Measurements from ENCODE around the gene CITED4. TPM values are rescaled to one million over a fixed set of nuclear protein-coding genes. Genes with fewer than 3 reads are reported as not detected.

Gene CITED4
- total and polyA plus RNA-seq, 7 donors: 5.6 to 40.9 (median 17.8) TPM

DNA sequence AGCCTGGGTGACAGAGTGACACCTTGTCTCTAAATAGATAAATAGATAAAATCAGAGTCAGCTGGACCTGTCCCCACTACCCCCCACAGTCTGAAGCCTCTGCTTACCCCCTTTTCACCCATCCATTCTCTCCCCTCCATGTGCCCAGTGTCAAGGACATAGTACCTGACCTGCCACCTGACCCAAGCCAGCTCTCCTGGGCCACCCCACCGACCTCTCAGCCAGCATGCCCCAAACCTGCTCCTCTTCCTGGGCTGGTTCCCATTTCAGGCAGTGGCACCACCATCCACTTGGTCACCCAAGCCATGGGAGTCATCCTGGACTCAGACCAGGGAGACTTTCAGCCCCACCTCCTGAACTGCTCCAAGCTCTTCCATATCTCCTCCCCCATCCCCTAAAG, 28.2 kb downstream of the CITED4 start:
- TF ChIP-seq, protein P1, sequence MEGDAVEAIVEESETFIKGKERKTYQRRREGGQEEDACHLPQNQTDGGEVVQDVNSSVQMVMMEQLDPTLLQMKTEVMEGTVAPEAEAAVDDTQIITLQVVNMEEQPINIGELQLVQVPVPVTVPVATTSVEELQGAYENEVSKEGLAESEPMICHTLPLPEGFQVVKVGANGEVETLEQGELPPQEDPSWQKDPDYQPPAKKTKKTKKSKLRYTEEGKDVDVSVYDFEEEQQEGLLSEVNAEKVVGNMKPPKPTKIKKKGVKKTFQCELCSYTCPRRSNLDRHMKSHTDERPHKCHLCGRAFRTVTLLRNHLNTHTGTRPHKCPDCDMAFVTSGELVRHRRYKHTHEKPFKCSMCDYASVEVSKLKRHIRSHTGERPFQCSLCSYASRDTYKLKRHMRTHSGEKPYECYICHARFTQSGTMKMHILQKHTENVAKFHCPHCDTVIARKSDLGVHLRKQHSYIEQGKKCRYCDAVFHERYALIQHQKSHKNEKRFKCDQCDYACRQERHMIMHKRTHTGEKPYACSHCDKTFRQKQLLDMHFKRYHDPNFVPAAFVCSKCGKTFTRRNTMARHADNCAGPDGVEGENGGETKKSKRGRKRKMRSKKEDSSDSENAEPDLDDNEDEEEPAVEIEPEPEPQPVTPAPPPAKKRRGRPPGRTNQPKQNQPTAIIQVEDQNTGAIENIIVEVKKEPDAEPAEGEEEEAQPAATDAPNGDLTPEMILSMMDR (IDR thresholded peaks at IDR 0.05): no peak
- WGBS, 3 donors: 73 to 82% (median 75%) methylated on average over 1 of the region's 1 CpG
- intact Hi-C loops (cut with DNase I): no loop called here
- no peaks in the 10 kb centered on the region for H3K4me1 ChIP-seq
- no peak for DNase-seq
- no peaks in the 10 kb centered on the region for H3K9me3 ChIP-seq
- ATAC-seq: no peak
- H3K4me3 ChIP-seq: no peak overlapping the region
- no peaks in the 10 kb centered on the region for H3K27me3 ChIP-seq (ENCODE audit: insufficient read depth in 3 of 3, low read length in 2 of 3)
- peaks cover 0 to 41% of the 10 kb centered on the region in 2 donors for H3K36me3 ChIP-seq (ENCODE audit: insufficient read depth in 1 of 2, low read depth in 1 of 2)
- no peak overlapping the region for H3K27ac ChIP-seq

DNA sequence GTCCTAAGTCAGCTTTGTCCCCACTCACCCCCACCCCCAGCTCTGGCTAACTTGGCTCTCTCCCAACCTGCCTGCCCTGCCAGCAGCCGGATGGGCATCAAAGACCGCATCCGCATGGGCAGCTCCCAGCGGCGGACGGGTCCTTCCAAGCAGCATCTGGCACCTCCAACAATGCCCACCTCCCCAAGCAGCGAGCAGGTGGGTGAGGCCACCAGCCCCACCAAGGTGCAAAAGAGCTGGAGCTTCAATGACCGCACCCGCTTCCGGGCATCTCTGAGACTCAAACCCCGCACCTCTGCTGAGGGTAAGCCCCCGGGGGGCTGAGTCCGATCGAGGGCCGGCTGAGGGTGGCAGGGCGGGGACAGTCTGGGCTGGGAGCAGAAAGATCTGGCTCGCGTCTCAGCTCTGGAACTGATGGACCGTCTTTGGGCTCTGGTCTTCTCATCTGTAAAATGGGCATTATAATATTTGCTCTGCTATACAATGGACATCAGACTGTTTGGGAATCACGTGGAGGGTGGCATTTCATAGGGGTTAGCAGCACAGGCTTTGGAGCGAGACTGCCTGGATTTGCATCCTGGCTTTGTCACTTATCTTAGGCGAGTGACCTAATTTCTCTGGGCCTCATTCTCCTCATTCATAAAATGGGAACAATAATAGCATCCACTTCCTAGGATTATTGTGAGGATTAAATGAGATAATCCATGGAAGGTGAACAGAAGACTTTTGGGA, 31.0 kb downstream of the CITED4 start:
- H3K27me3 ChIP-seq (ENCODE audit: insufficient read depth in 3 of 3, low read length in 2 of 3): no peaks in the 10 kb centered on the region
- peaks cover 0 to 31% of the 10 kb centered on the region in 2 donors for H3K36me3 ChIP-seq (ENCODE audit: insufficient read depth in 1 of 2, low read depth in 1 of 2)
- H3K27ac ChIP-seq: no peak overlapping the region
- no peak overlapping the region for H3K4me3 ChIP-seq
- DNase-seq: no peak
- no peaks in the 10 kb centered on the region for H3K9me3 ChIP-seq
- ATAC-seq: no peak
- WGBS, 3 donors: 86 to 87% (median 86%) methylated on average over 22 of the region's 22 CpGs
- TF ChIP-seq, protein P1 (IDR thresholded peaks at IDR 0.05): no peak
- intact Hi-C loops (cut with DNase I): no loop called here
- H3K4me1 ChIP-seq: no peaks in the 10 kb centered on the region

DNA sequence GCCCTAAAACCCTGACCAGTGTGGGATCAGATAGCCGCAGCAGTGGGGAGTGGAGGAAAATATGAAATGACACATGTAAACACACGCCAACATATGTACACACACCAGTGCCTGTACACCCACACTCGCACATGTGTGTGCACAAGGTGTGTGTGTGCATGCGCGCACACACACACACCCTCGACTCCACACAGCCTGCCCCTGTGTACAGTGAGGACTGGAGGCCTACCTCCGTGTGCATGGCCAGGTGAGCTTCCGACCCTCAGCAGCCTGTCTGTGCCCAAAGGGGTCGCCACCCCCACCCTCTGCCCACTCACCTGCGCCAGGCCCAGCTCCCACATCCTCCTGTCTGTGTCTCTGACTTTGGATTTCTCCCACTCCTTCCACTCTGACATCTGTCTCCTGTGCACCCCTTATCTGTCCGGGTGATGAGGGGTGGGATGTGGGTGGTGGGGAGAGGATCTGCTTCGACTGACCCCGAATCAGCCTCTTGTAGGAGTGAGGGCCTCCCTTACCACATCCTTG, 31.7 kb downstream of the CITED4 start:
- Histone ChIP-seq H3K36me3 (ENCODE audit: insufficient read depth in 1 of 2, low read depth in 1 of 2) (peaks cover 0 to 25% of the 10 kb centered on the region in 2 donors), H3K27me3 (ENCODE audit: insufficient read depth in 3 of 3, low read length in 2 of 3) (no peaks in the 10 kb centered on the region), H3K4me1 (no peaks in the 10 kb centered on the region), H3K4me3 (no peak overlapping the region), H3K9me3 (no peaks in the 10 kb centered on the region), H3K27ac (no peak overlapping the region)
- TF ChIP-seq, protein P1 (IDR thresholded peaks at IDR 0.05): no peak
- WGBS, 3 donors: 91 to 97% (median 93%) methylated on average over 13 of the region's 13 CpGs
- no peak for ATAC-seq
- intact Hi-C loops (cut with DNase I): no loop called here
- DNase-seq: no peak

DNA sequence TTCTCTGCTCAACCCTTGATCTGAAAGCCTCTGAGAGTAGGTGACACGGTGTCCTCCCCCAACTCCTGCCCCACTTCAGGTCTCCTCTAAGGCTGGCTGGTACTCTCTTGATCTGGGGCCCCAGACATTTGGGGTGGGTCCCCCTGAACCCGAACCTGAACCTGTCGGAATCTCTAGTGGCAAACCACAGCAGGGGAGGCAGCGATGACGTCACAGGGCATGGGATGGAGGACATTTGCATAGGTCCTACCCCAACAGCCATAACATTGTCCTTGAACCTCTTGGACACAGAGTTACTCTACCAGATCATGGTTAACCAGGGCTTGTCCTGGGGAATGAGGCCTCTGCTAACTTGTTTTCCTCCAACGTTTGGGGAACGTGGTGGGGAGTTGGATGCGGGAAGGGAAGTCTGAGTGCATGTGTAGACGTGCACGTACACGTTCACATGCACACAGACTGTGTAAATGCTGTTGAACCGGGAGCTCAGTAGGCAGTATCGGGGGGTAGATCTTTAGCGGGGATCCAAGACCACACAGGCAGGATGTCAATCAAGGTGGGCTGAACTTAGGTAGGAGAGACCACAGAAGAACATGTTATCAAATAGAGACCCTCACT, 32.4 kb downstream of the CITED4 start:
- TF ChIP-seq, protein P1 (IDR thresholded peaks at IDR 0.05): no peak
- H3K36me3 ChIP-seq (ENCODE audit: insufficient read depth in 1 of 2, low read depth in 1 of 2): peaks cover 0 to 18% of the 10 kb centered on the region in 2 donors
- WGBS, 3 donors: 77 to 84% (median 80%) methylated on average over 14 of the region's 14 CpGs
- H3K9me3 ChIP-seq: no peaks in the 10 kb centered on the region
- intact Hi-C loops (cut with DNase I): no loop called here
- no peak overlapping the region for H3K27ac ChIP-seq
- no peak overlapping the region for H3K4me3 ChIP-seq
- no peaks in the 10 kb centered on the region for H3K27me3 ChIP-seq (ENCODE audit: insufficient read depth in 3 of 3, low read length in 2 of 3)
- no peak for DNase-seq
- H3K4me1 ChIP-seq: no peaks in the 10 kb centered on the region
- ATAC-seq: no peak
